SK-N-SH (cell line): ENCODE results near the gene TARS3. TPM values are rescaled to one million over a fixed set of nuclear protein-coding genes. Genes with fewer than 3 reads are reported as not detected.

Source experiments
- CTCF ChIA-PET: fragments of 300-600, 350-600 bp; formaldehyde crosslinking; extraction: SDS; loops from one replicate; lab custom pipeline; 2021; lab: Yijun Ruan, JAX
- POLR2A ChIA-PET: fragments of 350-600 bp; sonication (Branson Sonifier 250); formaldehyde crosslinking; extraction: SDS; loops from one replicate; lab custom pipeline; 2020; ENCODE audit warnings: antibody characterized with exemption, inconsistent platforms; lab: Yijun Ruan, JAX
- DNase-seq: peaks from one replicate; pipeline ENCODE4 v3.0.0; 2012
- H2AFZ ChIP-seq: fragments of 200-600 bp; sonication (generic); 2 replicates; pipeline ENCODE4 v1.8.1; 2016; ENCODE audit warnings: antibody characterized with exemption, mild to moderate bottlenecking, low read depth
- H3F3A ChIP-seq: fragments of 200-600 bp; sonication (generic); replicated peaks from 2 replicates; pipeline ENCODE3; 2016; ENCODE audit warnings: antibody characterized with exemption, mild to moderate bottlenecking; ENCODE audit not compliant: insufficient read depth
- H3K27ac ChIP-seq, 2 experiments: fragments of 200-500 bp in 1 of 2; fragments of 200-600 bp in 1 of 2; sonication (Bioruptor generic) in 1 of 2; sonication (generic), shearing (Covaris generic) in 1 of 2; 2 replicates each; pipeline versions ENCODE4 v1.5.1 to v1.6.1; 2014 to 2016; ENCODE audit warnings: low read depth in 2 of 2, inconsistent platforms in 1 of 2, low read length in 1 of 2, mild to moderate bottlenecking in 1 of 2, mixed read lengths in 1 of 2
- H3K27me3 ChIP-seq: fragments of 200-600 bp; sonication (generic), shearing (Covaris generic); 2 replicates; pipeline ENCODE4 v1.6.1; 2016; ENCODE audit warnings: mixed run types; ENCODE audit not compliant: insufficient read depth
- H3K36me3 ChIP-seq, 2 experiments: fragments of 200-500 bp in 1 of 2; fragments of 200-600 bp in 1 of 2; sonication (Bioruptor generic) in 1 of 2; sonication (generic) in 1 of 2; replicated peaks in 1 of 2; 2 replicates each; pipeline versions ENCODE3 to v1.5.1; 2014 to 2016; ENCODE audit warnings: low read length in 1 of 2, mild to moderate bottlenecking in 1 of 2; ENCODE audit not compliant: insufficient read depth in 2 of 2, control insufficient read depth in 1 of 2
- H3K4me1 ChIP-seq, 2 experiments: fragments of 200-500 bp in 1 of 2; fragments of 200-600 bp in 1 of 2; sonication (Bioruptor generic) in 1 of 2; sonication (generic), shearing (Covaris generic) in 1 of 2; 2 replicates each; pipeline versions ENCODE4 v1.5.1 to v1.6.1; 2014 to 2016; ENCODE audit warnings: low read depth in 1 of 2, low read length in 1 of 2, mixed run types in 1 of 2; ENCODE audit not compliant: insufficient read depth in 2 of 2, control insufficient read depth in 1 of 2
- H3K4me2 ChIP-seq: fragments of 200-600 bp; sonication (generic), shearing (Covaris generic); 2 replicates; pipeline ENCODE4 v1.6.1; 2017; ENCODE audit warnings: mixed run types
- H3K4me3 ChIP-seq, 2 experiments: fragments of 200-500 bp in 1 of 2; fragments of 200-600 bp in 1 of 2; sonication (Bioruptor generic) in 1 of 2; sonication (generic), shearing (Covaris generic) in 1 of 2; 2 replicates each; pipeline versions ENCODE4 v1.5.1 to v1.8.1; 2014 to 2016; ENCODE audit warnings: low read depth in 2 of 2, inconsistent platforms in 1 of 2, low read length in 1 of 2, mild to moderate bottlenecking in 1 of 2, mixed read lengths in 1 of 2, moderate library complexity in 1 of 2
- H3K79me2 ChIP-seq: fragments of 200-600 bp; sonication (generic); 2 replicates; pipeline ENCODE4 v1.8.1; 2017; ENCODE audit warnings: mild to moderate bottlenecking; ENCODE audit not compliant: insufficient read depth
- H3K9ac ChIP-seq: fragments of 200-600 bp; sonication (generic); 2 replicates; pipeline ENCODE4 v1.6.1; 2017; ENCODE audit warnings: mixed run types
- H3K9me2 ChIP-seq: fragments of 200-600 bp; sonication (generic); 2 replicates; pipeline ENCODE4 v1.6.1; 2017; ENCODE audit warnings: mixed run types
- H3K9me3 ChIP-seq: fragments of 200-600 bp; sonication (generic); 2 replicates; pipeline ENCODE4 v1.6.1; 2017; ENCODE audit warnings: mixed run types, mild to moderate bottlenecking, moderate library complexity
- H4K20me1 ChIP-seq: fragments of 200-600 bp; sonication (generic); 2 replicates; pipeline ENCODE4 v1.6.1; 2017; ENCODE audit warnings: mild to moderate bottlenecking, mixed run types; ENCODE audit not compliant: insufficient read depth
- FOXM1 ChIP-seq: IDR thresholded peaks from 2 replicates; pipeline ENCODE4 v1.4.0; 2012; ENCODE audit warnings: low read depth, mild to moderate bottlenecking
- GABPA ChIP-seq: IDR thresholded peaks from 2 replicates; pipeline ENCODE4 v1.4.0; 2012; ENCODE audit warnings: low read depth, mild to moderate bottlenecking
- POLR2AphosphoS5 ChIP-seq: IDR thresholded peaks from 2 replicates; pipeline ENCODE4 v1.6.1; 2012; ENCODE audit warnings: low read depth, low read length
- RFX5 ChIP-seq: IDR thresholded peaks from 2 replicates; pipeline ENCODE4 v1.6.1; 2012; ENCODE audit warnings: mild to moderate bottlenecking, improper control_type of control experiment, low read length
- RXRA ChIP-seq: IDR thresholded peaks from 2 replicates; pipeline ENCODE4 v1.4.0; 2012; ENCODE audit warnings: low read depth, mild to moderate bottlenecking, borderline replicate concordance
- SIN3A ChIP-seq: IDR thresholded peaks from 2 replicates; pipeline ENCODE4 v1.6.1; 2012; ENCODE audit warnings: low read depth, mild to moderate bottlenecking, low read length, moderate library complexity, borderline replicate concordance
- TCF12 ChIP-seq: IDR thresholded peaks from 2 replicates; pipeline ENCODE4 v1.4.0; 2012
- WGBS: methylation state at CpG from one replicate; pipeline ENCODE4 v1.1.6; 2017; ENCODE audit warnings: low lambda C conversion rate; 5-methylcytosine and 5-hydroxymethylcytosine counted together
- polyA plus RNA-seq, 3 experiments: library from polyadenylated mRNA; depleted of rRNA; stranded (reverse); fragments of >200 nt; gene quantifications; 2 replicates each; pipeline ENCODE4 v1.2.3, GENCODE V29; 2012
- TF ChIP-seq, protein P1 (sequence below): IDR thresholded peaks from 2 replicates; pipeline ENCODE4 v1.4.0; 2012; ENCODE audit warnings: low read depth, borderline replicate concordance
- TF ChIP-seq, protein P2 (sequence below): IDR thresholded peaks from 2 replicates; pipeline ENCODE4 v1.6.1; 2012; ENCODE audit warnings: mild to moderate bottlenecking, low read depth, low read length, moderate library complexity
- TF ChIP-seq, protein P3 (sequence below): fragments of 150-350 bp; IDR thresholded peaks from 2 replicates; pipeline ENCODE4 v1.6.1; 2016; ENCODE audit warnings: mild to moderate bottlenecking, low read depth, low read length
- TF ChIP-seq, protein P4 (sequence below): fragments of 200-600 bp; sonication (generic); IDR thresholded peaks from 2 replicates; pipeline ENCODE4 v1.6.1; 2017; ENCODE audit warnings: antibody characterized with exemption, mild to moderate bottlenecking, moderate library complexity

The TARS3 gene
- polyA plus RNA-seq, 1 of the 3 experiments (the other 2 are of a cell fraction): 3.5 TPM

DNA sequence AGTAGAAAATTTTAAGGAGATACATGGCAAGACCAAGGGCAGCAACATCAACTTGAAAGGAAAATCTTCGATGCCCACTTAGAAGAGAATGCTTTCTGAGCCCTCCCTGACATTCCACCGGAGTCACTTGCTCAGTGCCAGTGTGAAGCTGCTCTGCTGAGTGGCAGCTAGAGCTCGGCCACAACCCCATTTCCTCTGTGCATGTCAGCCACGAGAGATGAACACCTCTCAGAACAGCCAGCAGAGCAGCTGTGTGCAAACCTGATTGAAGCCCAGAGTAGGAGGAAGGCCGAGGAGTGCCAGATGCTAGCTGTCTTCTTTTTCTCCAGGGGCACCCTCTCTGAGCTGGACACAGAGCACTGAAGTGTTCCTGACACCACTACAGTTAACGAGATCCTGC, 12.2 kb downstream of the TARS3 start (continued):
- TF ChIP-seq GABPA (no peak), RXRA (no peak)

DNA sequence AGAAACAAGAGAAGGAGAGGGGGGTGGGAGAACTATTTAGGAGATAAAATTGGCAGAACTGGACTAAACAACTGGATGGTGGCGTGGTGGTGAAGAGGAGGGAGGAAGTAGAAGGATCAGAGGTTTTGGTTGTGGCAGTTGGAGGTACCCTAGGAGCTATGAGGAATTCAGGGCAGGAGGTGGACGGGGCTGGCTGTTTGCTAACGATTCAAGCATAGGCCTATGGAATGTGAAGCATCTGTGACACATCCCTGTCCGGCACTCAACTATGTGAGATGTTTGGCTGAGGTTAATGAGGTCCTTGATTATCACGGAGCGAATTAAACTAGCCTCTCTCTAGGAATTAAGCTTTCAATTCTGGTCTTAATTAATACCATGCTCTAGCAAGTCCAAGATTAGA, 13.5 kb downstream of the TARS3 start:
- Histone ChIP-seq H3K27ac (peak overlapping the region in 1 of 2 experiments; percentile 60; a peak in 2 of 4 replicates), H3K4me2 (no peak overlapping the region)

DNA sequence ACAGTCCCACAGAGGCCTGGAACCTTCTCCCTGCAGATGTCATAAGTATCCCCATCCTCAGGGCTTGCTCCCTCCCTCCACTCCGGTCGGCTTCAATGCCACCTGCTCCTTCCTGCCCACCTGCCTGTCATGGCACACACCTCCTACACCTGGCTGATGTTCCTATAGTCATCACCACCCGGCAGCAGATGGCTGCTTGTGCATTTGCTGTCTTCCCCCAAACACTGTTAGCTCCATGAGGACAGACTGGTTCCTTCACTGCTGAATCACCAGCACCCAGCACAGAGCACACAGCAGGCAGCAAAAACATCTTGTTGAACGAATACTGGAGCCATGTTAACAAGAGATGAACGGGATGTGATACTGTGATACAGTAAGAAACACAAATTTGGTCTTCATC, 14.8 kb downstream of the TARS3 start:
- Histone ChIP-seq H2AFZ (no peak overlapping the region), H3K4me3 (no peak overlapping the region), H4K20me1 (no peaks in the 10 kb centered on the region), H3F3A (no peaks in the 10 kb centered on the region), H3K9ac (no peak overlapping the region), H3K27me3 (no peaks in the 10 kb centered on the region), H3K4me2 (no peak overlapping the region), H3K36me3 (peaks cover 35 to 66% of the 10 kb centered on the region in 2 experiments), H3K27ac (no peak overlapping the region), H3K79me2 (no peaks in the 10 kb centered on the region), H3K4me1 (0 out of 4 replicates have a peak, but pooled peaks cover 0 to 5% of the 10 kb centered on the region in 2 experiments), H3K9me3 (no peaks in the 10 kb centered on the region), H3K9me2 (no peaks in the 10 kb centered on the region)
- ChIA-PET POLR2A (no interaction called here), CTCF (no interaction called here)
- no peak for TF ChIP-seq GABPA
- TF ChIP-seq, protein P1, sequence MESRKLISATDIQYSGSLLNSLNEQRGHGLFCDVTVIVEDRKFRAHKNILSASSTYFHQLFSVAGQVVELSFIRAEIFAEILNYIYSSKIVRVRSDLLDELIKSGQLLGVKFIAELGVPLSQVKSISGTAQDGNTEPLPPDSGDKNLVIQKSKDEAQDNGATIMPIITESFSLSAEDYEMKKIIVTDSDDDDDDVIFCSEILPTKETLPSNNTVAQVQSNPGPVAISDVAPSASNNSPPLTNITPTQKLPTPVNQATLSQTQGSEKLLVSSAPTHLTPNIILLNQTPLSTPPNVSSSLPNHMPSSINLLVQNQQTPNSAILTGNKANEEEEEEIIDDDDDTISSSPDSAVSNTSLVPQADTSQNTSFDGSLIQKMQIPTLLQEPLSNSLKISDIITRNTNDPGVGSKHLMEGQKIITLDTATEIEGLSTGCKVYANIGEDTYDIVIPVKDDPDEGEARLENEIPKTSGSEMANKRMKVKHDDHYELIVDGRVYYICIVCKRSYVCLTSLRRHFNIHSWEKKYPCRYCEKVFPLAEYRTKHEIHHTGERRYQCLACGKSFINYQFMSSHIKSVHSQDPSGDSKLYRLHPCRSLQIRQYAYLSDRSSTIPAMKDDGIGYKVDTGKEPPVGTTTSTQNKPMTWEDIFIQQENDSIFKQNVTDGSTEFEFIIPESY: no peak
- TF ChIP-seq, protein P2, sequence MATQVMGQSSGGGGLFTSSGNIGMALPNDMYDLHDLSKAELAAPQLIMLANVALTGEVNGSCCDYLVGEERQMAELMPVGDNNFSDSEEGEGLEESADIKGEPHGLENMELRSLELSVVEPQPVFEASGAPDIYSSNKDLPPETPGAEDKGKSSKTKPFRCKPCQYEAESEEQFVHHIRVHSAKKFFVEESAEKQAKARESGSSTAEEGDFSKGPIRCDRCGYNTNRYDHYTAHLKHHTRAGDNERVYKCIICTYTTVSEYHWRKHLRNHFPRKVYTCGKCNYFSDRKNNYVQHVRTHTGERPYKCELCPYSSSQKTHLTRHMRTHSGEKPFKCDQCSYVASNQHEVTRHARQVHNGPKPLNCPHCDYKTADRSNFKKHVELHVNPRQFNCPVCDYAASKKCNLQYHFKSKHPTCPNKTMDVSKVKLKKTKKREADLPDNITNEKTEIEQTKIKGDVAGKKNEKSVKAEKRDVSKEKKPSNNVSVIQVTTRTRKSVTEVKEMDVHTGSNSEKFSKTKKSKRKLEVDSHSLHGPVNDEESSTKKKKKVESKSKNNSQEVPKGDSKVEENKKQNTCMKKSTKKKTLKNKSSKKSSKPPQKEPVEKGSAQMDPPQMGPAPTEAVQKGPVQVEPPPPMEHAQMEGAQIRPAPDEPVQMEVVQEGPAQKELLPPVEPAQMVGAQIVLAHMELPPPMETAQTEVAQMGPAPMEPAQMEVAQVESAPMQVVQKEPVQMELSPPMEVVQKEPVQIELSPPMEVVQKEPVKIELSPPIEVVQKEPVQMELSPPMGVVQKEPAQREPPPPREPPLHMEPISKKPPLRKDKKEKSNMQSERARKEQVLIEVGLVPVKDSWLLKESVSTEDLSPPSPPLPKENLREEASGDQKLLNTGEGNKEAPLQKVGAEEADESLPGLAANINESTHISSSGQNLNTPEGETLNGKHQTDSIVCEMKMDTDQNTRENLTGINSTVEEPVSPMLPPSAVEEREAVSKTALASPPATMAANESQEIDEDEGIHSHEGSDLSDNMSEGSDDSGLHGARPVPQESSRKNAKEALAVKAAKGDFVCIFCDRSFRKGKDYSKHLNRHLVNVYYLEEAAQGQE: no peak
- no peak for TF ChIP-seq RFX5
- TF ChIP-seq, protein P3, sequence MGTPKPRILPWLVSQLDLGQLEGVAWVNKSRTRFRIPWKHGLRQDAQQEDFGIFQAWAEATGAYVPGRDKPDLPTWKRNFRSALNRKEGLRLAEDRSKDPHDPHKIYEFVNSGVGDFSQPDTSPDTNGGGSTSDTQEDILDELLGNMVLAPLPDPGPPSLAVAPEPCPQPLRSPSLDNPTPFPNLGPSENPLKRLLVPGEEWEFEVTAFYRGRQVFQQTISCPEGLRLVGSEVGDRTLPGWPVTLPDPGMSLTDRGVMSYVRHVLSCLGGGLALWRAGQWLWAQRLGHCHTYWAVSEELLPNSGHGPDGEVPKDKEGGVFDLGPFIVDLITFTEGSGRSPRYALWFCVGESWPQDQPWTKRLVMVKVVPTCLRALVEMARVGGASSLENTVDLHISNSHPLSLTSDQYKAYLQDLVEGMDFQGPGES: no peak
- no peak for TF ChIP-seq SIN3A
- WGBS: 90% methylated on average over 5 of the region's 5 CpGs
- DNase-seq: no peak

More for the DNA sequence above, 13.5 kb downstream of the TARS3 start:
- DNase-seq: no peak
- TF ChIP-seq, protein P4, sequence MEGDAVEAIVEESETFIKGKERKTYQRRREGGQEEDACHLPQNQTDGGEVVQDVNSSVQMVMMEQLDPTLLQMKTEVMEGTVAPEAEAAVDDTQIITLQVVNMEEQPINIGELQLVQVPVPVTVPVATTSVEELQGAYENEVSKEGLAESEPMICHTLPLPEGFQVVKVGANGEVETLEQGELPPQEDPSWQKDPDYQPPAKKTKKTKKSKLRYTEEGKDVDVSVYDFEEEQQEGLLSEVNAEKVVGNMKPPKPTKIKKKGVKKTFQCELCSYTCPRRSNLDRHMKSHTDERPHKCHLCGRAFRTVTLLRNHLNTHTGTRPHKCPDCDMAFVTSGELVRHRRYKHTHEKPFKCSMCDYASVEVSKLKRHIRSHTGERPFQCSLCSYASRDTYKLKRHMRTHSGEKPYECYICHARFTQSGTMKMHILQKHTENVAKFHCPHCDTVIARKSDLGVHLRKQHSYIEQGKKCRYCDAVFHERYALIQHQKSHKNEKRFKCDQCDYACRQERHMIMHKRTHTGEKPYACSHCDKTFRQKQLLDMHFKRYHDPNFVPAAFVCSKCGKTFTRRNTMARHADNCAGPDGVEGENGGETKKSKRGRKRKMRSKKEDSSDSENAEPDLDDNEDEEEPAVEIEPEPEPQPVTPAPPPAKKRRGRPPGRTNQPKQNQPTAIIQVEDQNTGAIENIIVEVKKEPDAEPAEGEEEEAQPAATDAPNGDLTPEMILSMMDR: no peak
- TF ChIP-seq TCF12 (no peak), FOXM1 (no peak), POLR2AphosphoS5 (no peak)
- TF ChIP-seq, all 33 proteins: peak for 0
- 69% methylated on average over 6 of the region's 6 CpGs for WGBS
- Histone ChIP-seq H3K79me2 (no peaks in the 10 kb centered on the region), H3K4me1 (0 out of 4 replicates have a peak, but pooled peaks cover 0 to 5% of the 10 kb centered on the region in 2 experiments), H3K9me2 (no peaks in the 10 kb centered on the region), H4K20me1 (no peaks in the 10 kb centered on the region), H3K9me3 (no peaks in the 10 kb centered on the region), H3K27me3 (no peaks in the 10 kb centered on the region), H3K9ac (no peak overlapping the region), H2AFZ (no peak overlapping the region), H3K4me3 (no peak overlapping the region), H3K36me3 (peaks cover 27 to 54% of the 10 kb centered on the region in 2 experiments), H3F3A (no peaks in the 10 kb centered on the region)
- CTCF ChIA-PET: interaction anchor here (1.4 kb wide), 1 partner anchor 12 kb away, joined by 4 read pairs; no protein-coding TSS in a partner anchor
- POLR2A ChIA-PET: no interaction called here
